ENCODE data around the gene SDK2. TPM values are rescaled to one million over a fixed set of nuclear protein-coding genes. Genes with fewer than 3 reads are reported as not detected.

The SDK2 gene
- total and polyA plus RNA-seq, 5 donors from 2014 or later = 0.02 to 0.59 (median 0.02) TPM; not detected in 2

DNA sequence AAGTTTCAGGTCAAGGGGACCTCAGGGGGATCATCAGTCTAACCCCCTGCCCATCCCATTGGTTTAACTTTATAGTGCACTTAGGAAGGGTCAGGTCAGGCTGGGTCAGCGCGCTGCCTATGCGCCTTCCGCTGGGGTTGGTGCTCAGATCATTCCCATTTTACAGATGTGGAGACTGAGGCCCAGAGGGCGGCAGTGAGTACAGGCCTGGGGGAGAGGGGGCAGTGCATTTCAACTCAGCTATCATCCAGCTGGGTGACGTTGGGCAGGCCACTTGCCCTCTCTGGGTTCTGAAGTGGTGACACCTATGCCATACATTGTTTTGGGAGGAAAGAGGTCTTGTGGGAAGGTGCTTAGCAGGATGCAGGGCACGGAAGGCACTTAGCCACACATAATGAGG, 204.6 kb downstream of the SDK2 start:
- ATAC-seq (ENCODE audit: low read depth in 2 of 2) = no peak
- Mint-ChIP-seq H3K4me3 (no peak overlapping the region), H3K36me3 (no peaks in the 10 kb centered on the region), H3K9me3 (no peaks in the 10 kb centered on the region), H3K27ac (no peak overlapping the region), H3K27me3 (no peaks in the 10 kb centered on the region), H3K4me1 (no peaks in the 10 kb centered on the region)
- Histone ChIP-seq H3K4me1 (ENCODE audit: control insufficient read depth, insufficient read depth, low read length, poor library complexity, severe bottlenecking) (no peaks in the 10 kb centered on the region), H3K9me3 (ENCODE audit: control insufficient read depth in 2 of 2, low read length in 2 of 2) (no peaks in the 10 kb centered on the region), H3K4me3 (ENCODE audit: low read depth, low read length) (no peak overlapping the region), H3K36me3 (ENCODE audit: control insufficient read depth, insufficient read depth, low read length) (no peaks in the 10 kb centered on the region), H3K27ac (ENCODE audit: insufficient read depth, low read length, poor library complexity, severe bottlenecking) (no peak overlapping the region), H3K27me3 (ENCODE audit: control insufficient read depth, insufficient read depth, low read length) (no peaks in the 10 kb centered on the region)
- no peak for DNase-seq

DNA sequence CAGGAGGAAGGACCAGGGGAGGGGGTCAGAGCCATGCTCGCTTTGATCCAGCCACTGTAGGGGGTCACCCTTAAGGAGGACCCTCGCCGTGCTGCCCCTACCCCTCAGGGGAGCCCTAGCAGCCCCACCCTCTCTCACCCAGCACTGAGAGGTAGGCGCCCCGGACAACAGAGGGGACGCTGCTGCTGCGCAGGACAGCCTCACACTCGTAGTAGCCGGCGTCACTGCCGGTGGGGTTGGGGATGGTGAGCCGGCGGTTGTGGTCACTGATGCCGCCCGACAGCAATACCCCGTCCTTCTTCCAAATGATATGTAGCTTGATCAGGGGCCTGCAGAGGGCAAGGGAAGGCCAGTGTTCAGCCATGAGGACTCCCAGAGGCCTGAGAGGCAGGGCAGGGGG, 206.4 kb downstream of the SDK2 start:
- Histone ChIP-seq H3K36me3 (ENCODE audit: control insufficient read depth, insufficient read depth, low read length) (no peaks in the 10 kb centered on the region), H3K9me3 (ENCODE audit: control insufficient read depth in 2 of 2, low read length in 2 of 2) (no peaks in the 10 kb centered on the region), H3K27ac (ENCODE audit: insufficient read depth, low read length, poor library complexity, severe bottlenecking) (no peak overlapping the region), H3K27me3 (ENCODE audit: control insufficient read depth, insufficient read depth, low read length) (no peaks in the 10 kb centered on the region), H3K4me3 (ENCODE audit: low read depth, low read length) (no peak overlapping the region), H3K4me1 (ENCODE audit: control insufficient read depth, insufficient read depth, low read length, poor library complexity, severe bottlenecking) (no peaks in the 10 kb centered on the region)
- peak overlapping the region in 1 of 4 donors; percentile 58 for H3K4me3 Mint-ChIP-seq
- no peak overlapping the region for H3K27ac Mint-ChIP-seq
- no peaks in the 10 kb centered on the region for H3K36me3 Mint-ChIP-seq
- no peaks in the 10 kb centered on the region for H3K27me3 Mint-ChIP-seq
- no peak for DNase-seq
- no peak for ATAC-seq (ENCODE audit: low read depth in 2 of 2)
- no peaks in the 10 kb centered on the region for H3K9me3 Mint-ChIP-seq
- no peaks in the 10 kb centered on the region for H3K4me1 Mint-ChIP-seq

DNA sequence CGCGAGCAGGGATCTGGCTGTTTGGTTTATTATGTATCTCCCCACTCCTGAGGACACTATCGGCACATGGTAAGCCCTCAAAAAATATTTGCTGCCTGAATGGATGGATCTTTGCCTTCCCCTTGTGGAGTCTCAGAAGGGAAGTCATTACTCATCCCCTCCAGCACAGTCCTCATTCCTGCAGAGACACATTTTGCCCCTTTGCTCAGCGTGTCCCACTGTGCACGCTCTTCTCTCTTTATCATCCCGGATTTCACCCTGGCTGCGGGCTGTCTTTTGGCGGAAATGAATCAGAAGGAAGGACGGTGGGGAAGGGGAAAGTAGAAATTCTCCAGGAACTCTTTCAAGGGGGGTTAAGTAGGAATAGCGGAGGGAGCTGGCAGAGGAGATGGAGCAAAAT, 207.3 kb downstream of the SDK2 start:
- Histone ChIP-seq H3K36me3 (ENCODE audit: control insufficient read depth, insufficient read depth, low read length) (no peaks in the 10 kb centered on the region), H3K27ac (ENCODE audit: insufficient read depth, low read length, poor library complexity, severe bottlenecking) (no peak overlapping the region), H3K4me3 (ENCODE audit: low read depth, low read length) (no peak overlapping the region), H3K27me3 (ENCODE audit: control insufficient read depth, insufficient read depth, low read length) (no peaks in the 10 kb centered on the region), H3K4me1 (ENCODE audit: control insufficient read depth, insufficient read depth, low read length, poor library complexity, severe bottlenecking) (no peaks in the 10 kb centered on the region), H3K9me3 (ENCODE audit: control insufficient read depth in 2 of 2, low read length in 2 of 2) (no peaks in the 10 kb centered on the region)
- H3K4me1 Mint-ChIP-seq = no peaks in the 10 kb centered on the region
- no peak for ATAC-seq (ENCODE audit: low read depth in 2 of 2)
- no peaks in the 10 kb centered on the region for H3K27me3 Mint-ChIP-seq
- no peak for DNase-seq
- H3K27ac Mint-ChIP-seq = peak overlapping the region in 1 of 3 donors; percentile 17
- no peak overlapping the region for H3K4me3 Mint-ChIP-seq
- no peaks in the 10 kb centered on the region for H3K9me3 Mint-ChIP-seq
- no peaks in the 10 kb centered on the region for H3K36me3 Mint-ChIP-seq

DNA sequence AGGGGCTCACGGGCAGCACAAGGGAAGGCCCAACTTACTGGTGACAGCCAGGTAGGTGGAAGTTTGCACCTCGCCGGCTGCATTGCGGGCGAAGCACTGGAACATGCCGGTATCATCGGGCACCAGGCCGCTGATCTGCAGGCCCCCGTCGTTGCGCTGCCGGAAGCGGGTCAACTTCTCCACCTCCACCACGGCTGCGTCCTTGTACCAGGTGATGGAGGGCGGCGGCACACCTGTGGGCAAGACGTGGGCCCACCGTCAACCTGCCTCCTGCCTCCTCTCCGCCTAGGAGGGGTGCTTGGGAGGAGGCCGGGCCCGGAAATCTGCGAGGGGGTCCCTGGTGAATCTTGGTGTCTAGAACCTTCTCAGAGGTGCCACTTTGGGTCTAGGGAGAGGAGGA, 208.8 kb downstream of the SDK2 start:
- Histone ChIP-seq H3K9me3 (ENCODE audit: control insufficient read depth in 2 of 2, low read length in 2 of 2) (no peaks in the 10 kb centered on the region), H3K27me3 (ENCODE audit: control insufficient read depth, insufficient read depth, low read length) (no peaks in the 10 kb centered on the region), H3K27ac (ENCODE audit: insufficient read depth, low read length, poor library complexity, severe bottlenecking) (no peak overlapping the region), H3K4me3 (ENCODE audit: low read depth, low read length) (no peak overlapping the region), H3K4me1 (ENCODE audit: control insufficient read depth, insufficient read depth, low read length, poor library complexity, severe bottlenecking) (no peaks in the 10 kb centered on the region), H3K36me3 (ENCODE audit: control insufficient read depth, insufficient read depth, low read length) (no peaks in the 10 kb centered on the region)
- H3K27me3 Mint-ChIP-seq = no peaks in the 10 kb centered on the region
- peaks cover 0 to 2% (median 0%) of the 10 kb centered on the region in 4 donors for H3K4me1 Mint-ChIP-seq
- H3K4me3 Mint-ChIP-seq = no peak overlapping the region
- no peaks in the 10 kb centered on the region for H3K9me3 Mint-ChIP-seq
- no peaks in the 10 kb centered on the region for H3K36me3 Mint-ChIP-seq
- ATAC-seq (ENCODE audit: low read depth in 2 of 2) (no peak), DNase-seq (no peak)
- no peak overlapping the region for H3K27ac Mint-ChIP-seq

DNA sequence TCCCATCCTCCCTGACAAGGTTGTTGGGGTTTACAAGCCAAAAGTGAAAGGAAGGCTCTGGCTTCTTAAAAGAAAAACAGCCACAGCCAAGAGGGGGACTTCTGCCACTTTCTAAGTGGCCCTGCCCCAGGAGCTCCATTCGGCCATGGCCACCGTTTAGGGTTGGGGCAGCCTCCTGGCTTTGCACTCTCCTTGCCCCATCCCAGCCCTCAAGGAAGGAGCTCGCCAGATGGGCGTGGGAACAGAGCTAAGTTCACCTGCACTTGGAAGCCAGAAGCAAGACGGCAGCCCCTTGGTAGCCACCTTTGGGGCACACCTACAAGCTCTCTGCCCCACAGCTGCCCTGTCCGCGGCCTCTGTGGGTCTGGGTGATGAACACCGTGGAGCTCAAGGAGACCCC, 210.1 kb downstream of the SDK2 start:
- Histone ChIP-seq H3K36me3 (ENCODE audit: control insufficient read depth, insufficient read depth, low read length) (no peaks in the 10 kb centered on the region), H3K27ac (ENCODE audit: insufficient read depth, low read length, poor library complexity, severe bottlenecking) (no peak overlapping the region), H3K9me3 (ENCODE audit: control insufficient read depth in 2 of 2, low read length in 2 of 2) (no peaks in the 10 kb centered on the region), H3K27me3 (ENCODE audit: control insufficient read depth, insufficient read depth, low read length) (no peaks in the 10 kb centered on the region), H3K4me1 (ENCODE audit: control insufficient read depth, insufficient read depth, low read length, poor library complexity, severe bottlenecking) (peaks cover 3% of the 10 kb centered on the region), H3K4me3 (ENCODE audit: low read depth, low read length) (no peak overlapping the region)
- Mint-ChIP-seq H3K4me1 (peaks cover 0 to 7% (median 3%) of the 10 kb centered on the region in 4 donors), H3K4me3 (no peak overlapping the region), H3K27ac (no peak overlapping the region), H3K27me3 (peaks cover 4% of the 10 kb centered on the region), H3K9me3 (no peaks in the 10 kb centered on the region), H3K36me3 (no peaks in the 10 kb centered on the region)
- DNase-seq = no peak
- no peak for ATAC-seq (ENCODE audit: low read depth in 2 of 2)

DNA sequence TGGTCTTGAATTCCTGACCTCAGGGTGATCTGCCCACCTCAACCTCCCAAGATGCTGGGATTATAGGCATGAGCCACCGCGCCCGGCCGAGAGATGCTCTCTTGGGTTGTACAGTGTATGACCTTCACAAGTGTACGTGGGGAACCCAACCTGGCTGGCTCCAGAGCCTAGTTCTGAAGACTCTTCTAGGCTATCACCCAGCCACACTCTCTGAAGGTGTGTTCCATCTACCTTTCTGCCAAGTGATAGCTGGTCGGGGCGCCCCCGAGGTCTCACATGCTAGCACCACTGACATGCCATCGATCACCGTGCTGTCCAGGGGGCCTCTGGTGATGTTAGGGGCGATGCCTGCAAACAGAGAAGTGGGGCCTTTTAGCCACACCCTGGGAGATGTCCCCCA, 210.7 kb downstream of the SDK2 start:
- H3K4me3 Mint-ChIP-seq = no peak overlapping the region
- Histone ChIP-seq H3K4me1 (ENCODE audit: control insufficient read depth, insufficient read depth, low read length, poor library complexity, severe bottlenecking) (peaks cover 3% of the 10 kb centered on the region), H3K27me3 (ENCODE audit: control insufficient read depth, insufficient read depth, low read length) (no peaks in the 10 kb centered on the region), H3K27ac (ENCODE audit: insufficient read depth, low read length, poor library complexity, severe bottlenecking) (no peak overlapping the region), H3K9me3 (ENCODE audit: control insufficient read depth in 2 of 2, low read length in 2 of 2) (no peaks in the 10 kb centered on the region), H3K36me3 (ENCODE audit: control insufficient read depth, insufficient read depth, low read length) (no peaks in the 10 kb centered on the region), H3K4me3 (ENCODE audit: low read depth, low read length) (no peak overlapping the region)
- H3K4me1 Mint-ChIP-seq = peaks cover 0 to 7% (median 3%) of the 10 kb centered on the region in 4 donors
- H3K27me3 Mint-ChIP-seq = peaks cover 6% of the 10 kb centered on the region
- no peaks in the 10 kb centered on the region for H3K9me3 Mint-ChIP-seq
- no peak overlapping the region for H3K27ac Mint-ChIP-seq
- no peak for ATAC-seq (ENCODE audit: low read depth in 2 of 2)
- no peaks in the 10 kb centered on the region for H3K36me3 Mint-ChIP-seq
- DNase-seq = no peak

DNA sequence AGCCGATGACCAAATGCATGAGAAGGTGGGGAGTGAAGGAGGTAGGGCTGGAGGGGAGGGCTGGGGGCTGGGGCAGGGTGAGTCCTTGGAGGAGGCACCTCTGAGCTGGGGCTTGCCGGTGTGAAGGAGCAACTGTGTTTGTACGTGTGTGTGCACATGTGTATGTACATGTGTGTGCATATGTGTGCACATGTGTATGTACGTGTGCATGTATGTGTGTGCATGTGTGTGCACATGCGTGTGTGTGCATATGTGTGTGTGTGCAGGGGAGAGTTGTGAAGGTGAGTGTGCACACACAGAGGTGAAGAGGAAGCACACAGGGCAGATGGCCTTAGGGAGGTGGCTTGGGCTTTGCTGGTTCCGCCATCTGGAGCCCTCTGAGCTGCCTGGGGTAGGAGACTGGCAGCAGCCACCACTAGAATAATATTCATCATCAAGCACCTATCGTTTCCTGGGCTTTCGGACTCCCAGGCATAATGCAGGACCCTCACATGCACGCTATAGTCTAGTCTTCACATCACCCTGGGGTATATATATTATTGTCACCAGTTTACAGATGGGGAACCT, 211.5 kb downstream of the SDK2 start:
- Histone ChIP-seq H3K4me1 (ENCODE audit: control insufficient read depth, insufficient read depth, low read length, poor library complexity, severe bottlenecking) (peaks cover 3% of the 10 kb centered on the region), H3K9me3 (ENCODE audit: control insufficient read depth in 2 of 2, low read length in 2 of 2) (no peaks in the 10 kb centered on the region), H3K4me3 (ENCODE audit: low read depth, low read length) (no peak overlapping the region), H3K36me3 (ENCODE audit: control insufficient read depth, insufficient read depth, low read length) (no peaks in the 10 kb centered on the region), H3K27me3 (ENCODE audit: control insufficient read depth, insufficient read depth, low read length) (no peaks in the 10 kb centered on the region), H3K27ac (ENCODE audit: insufficient read depth, low read length, poor library complexity, severe bottlenecking) (no peak overlapping the region)
- DNase-seq (no peak), ATAC-seq (ENCODE audit: low read depth in 2 of 2) (no peak)
- Mint-ChIP-seq H3K4me1 (peaks cover 0 to 7% (median 3%) of the 10 kb centered on the region in 4 donors), H3K4me3 (no peak overlapping the region), H3K27me3 (peaks cover 6% of the 10 kb centered on the region), H3K9me3 (no peaks in the 10 kb centered on the region), H3K27ac (no peak overlapping the region), H3K36me3 (no peaks in the 10 kb centered on the region)

DNA sequence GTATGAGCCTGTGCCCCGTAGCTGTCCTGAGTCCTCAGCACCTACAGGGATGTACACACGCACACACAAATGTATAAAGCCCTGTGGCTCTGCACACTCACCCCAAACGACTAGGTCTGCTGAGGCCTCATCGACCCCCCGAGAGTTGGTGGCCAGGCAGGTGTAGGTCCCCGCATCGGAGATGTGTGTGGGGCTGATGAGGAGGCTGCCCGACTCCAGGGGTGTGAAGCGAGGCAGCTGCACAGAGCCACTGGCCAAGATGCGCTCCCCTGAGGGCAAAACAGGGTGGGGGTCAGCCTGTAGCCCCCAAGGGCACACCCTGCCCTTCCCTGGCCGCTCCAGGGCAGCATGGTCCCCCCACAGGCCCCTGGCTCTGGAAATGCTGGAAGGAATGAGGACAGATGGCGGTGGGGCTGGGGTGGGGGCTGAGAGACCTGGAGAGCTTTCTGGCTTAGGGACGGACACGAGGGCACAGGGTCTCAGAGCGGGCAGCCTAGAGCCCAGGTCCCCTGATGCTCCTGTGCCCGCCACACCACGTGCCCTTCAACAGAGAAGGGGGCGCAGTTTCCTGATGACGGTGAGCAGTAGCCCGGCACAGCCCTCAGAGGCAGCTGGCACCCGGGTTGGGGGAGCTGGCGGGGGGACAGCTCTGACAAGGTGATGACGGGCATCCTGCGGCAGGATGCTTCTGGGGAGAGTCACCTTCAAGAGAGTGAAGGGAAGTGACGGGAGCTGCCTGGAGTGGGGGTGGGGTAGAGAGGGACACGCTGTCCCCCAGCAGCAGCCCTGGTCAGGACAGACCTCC, 212.6 kb downstream of the SDK2 start:
- Mint-ChIP-seq H3K4me3 (no peak overlapping the region), H3K4me1 (peaks cover 0 to 7% (median 3%) of the 10 kb centered on the region in 4 donors), H3K9me3 (no peaks in the 10 kb centered on the region), H3K27ac (no peak overlapping the region), H3K27me3 (peaks cover 6% of the 10 kb centered on the region), H3K36me3 (no peaks in the 10 kb centered on the region)
- no peaks in the 10 kb centered on the region for H3K27me3 ChIP-seq (ENCODE audit: control insufficient read depth, insufficient read depth, low read length)
- H3K27ac ChIP-seq (ENCODE audit: insufficient read depth, low read length, poor library complexity, severe bottlenecking) = no peak overlapping the region
- ATAC-seq (ENCODE audit: low read depth in 2 of 2) (no peak), DNase-seq (no peak)
- no peaks in the 10 kb centered on the region for H3K9me3 ChIP-seq (ENCODE audit: control insufficient read depth in 2 of 2, low read length in 2 of 2)
- no peaks in the 10 kb centered on the region for H3K36me3 ChIP-seq (ENCODE audit: control insufficient read depth, insufficient read depth, low read length)
- peaks cover 3% of the 10 kb centered on the region for H3K4me1 ChIP-seq (ENCODE audit: control insufficient read depth, insufficient read depth, low read length, poor library complexity, severe bottlenecking)
- H3K4me3 ChIP-seq (ENCODE audit: low read depth, low read length) = no peak overlapping the region
